Peyer's patch (tissue), 4 donors: Measurements from ENCODE around the gene PPIP5K1. TPM values are rescaled to one million over a fixed set of nuclear protein-coding genes. Genes with fewer than 3 reads are reported as not detected.

ENCODE experiments used
- DNase-seq, 3 donors: peaks; one replicate each; pipeline ENCODE4 v3.0.0-alpha.2; 2017 to 2019
- H3K27ac ChIP-seq, 4 donors: fragments of 200-600 bp; sonication (generic); one replicate each; pipeline ENCODE4 v1.5.1; 2016 to 2019
- H3K27me3 ChIP-seq, 2 donors: fragments of 200-600 bp; sonication (generic); one replicate each; pipeline ENCODE4 v1.5.1; 2019
- H3K36me3 ChIP-seq, 3 donors: fragments of 200-600 bp; sonication (generic); one replicate each; pipeline ENCODE4 v1.5.1; 2016 to 2019
- H3K4me1 ChIP-seq, 4 donors: fragments of 200-600 bp; sonication (generic); one replicate each; pipeline ENCODE4 v1.5.1; 2016 to 2019
- H3K4me3 ChIP-seq, 4 donors: fragments of 200-600 bp; sonication (generic); 1 replicate in 3 of 4; 2 replicates in 1 of 4; pipeline ENCODE4 v1.5.1; 2016 to 2019; ENCODE audit warnings: mild to moderate bottlenecking in 1 of 4
- H3K9me3 ChIP-seq, 4 donors: fragments of 200-600 bp; sonication (generic); one replicate each; pipeline ENCODE4 v1.5.1; 2016 to 2019; ENCODE audit warnings: mild to moderate bottlenecking in 1 of 4
- POLR2A ChIP-seq, 2 donors: fragments of 450-650 bp; IDR thresholded peaks; one replicate each; pipeline ENCODE4 v1.5.1; 2017; ENCODE audit warnings: antibody characterized with exemption in 2 of 2, mild to moderate bottlenecking in 2 of 2, moderate library complexity in 2 of 2
- total RNA-seq, 4 donors: library from RNA; depleted of rRNA; stranded (reverse); fragments of >200 nt; gene quantifications; one replicate each; pipeline ENCODE4 v1.1.0, GENCODE V29; 2016
- TF ChIP-seq, protein P1 (sequence below), 6 experiments: fragments of 450-650 bp in 4 of 6; fragments of 200-600 bp in 2 of 6; sonication (generic) in 1 of 6; IDR thresholded peaks; one replicate each; pipeline ENCODE4 v1.5.1; 2017 to 2019; ENCODE audit warnings: antibody characterized with exemption in 6 of 6, mild to moderate bottlenecking in 3 of 6, moderate library complexity in 1 of 6

PPIP5K1 gene
- total RNA-seq, 4 donors from 2014 or later, result 84.9 to 380 (median 260) TPM

GRCh38 chr15:43522247-43522646 is 67.8 kb downstream of the PPIP5K1 start:
- no peak for TF ChIP-seq POLR2A (IDR thresholded peaks at IDR 0.05)
- TF ChIP-seq, protein P1, sequence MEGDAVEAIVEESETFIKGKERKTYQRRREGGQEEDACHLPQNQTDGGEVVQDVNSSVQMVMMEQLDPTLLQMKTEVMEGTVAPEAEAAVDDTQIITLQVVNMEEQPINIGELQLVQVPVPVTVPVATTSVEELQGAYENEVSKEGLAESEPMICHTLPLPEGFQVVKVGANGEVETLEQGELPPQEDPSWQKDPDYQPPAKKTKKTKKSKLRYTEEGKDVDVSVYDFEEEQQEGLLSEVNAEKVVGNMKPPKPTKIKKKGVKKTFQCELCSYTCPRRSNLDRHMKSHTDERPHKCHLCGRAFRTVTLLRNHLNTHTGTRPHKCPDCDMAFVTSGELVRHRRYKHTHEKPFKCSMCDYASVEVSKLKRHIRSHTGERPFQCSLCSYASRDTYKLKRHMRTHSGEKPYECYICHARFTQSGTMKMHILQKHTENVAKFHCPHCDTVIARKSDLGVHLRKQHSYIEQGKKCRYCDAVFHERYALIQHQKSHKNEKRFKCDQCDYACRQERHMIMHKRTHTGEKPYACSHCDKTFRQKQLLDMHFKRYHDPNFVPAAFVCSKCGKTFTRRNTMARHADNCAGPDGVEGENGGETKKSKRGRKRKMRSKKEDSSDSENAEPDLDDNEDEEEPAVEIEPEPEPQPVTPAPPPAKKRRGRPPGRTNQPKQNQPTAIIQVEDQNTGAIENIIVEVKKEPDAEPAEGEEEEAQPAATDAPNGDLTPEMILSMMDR (IDR thresholded peaks at IDR 0.05), result no peak
- Histone ChIP-seq H3K27me3 (no peaks in the 10 kb centered on the region), H3K4me3 (no peak overlapping the region), H3K27ac (no peak overlapping the region), H3K9me3 (no peaks in the 10 kb centered on the region), H3K4me1 (peaks cover 0 to 14% (median 0%) of the 10 kb centered on the region in 4 donors), H3K36me3 (peaks cover 0 to 11% (median 0%) of the 10 kb centered on the region in 3 donors)
- DNase-seq, result no peak

- no peaks in the 10 kb centered on the region for H3K27me3 ChIP-seq
- no peak overlapping the region for H3K27ac ChIP-seq
- H3K4me3 ChIP-seq, result no peak overlapping the region
- no peaks in the 10 kb centered on the region for H3K9me3 ChIP-seq
- DNase-seq, result no peak
- TF ChIP-seq POLR2A (IDR thresholded peaks at IDR 0.05), result no peak
- TF ChIP-seq, protein P1 (IDR thresholded peaks at IDR 0.05), result no peak
- H3K4me1 ChIP-seq, result peaks cover 0 to 22% (median 0%) of the 10 kb centered on the region in 4 donors
- peaks cover 0 to 11% (median 0%) of the 10 kb centered on the region in 3 donors for H3K36me3 ChIP-seq
Measured at GRCh38 chr15:43521419-43521818, 68.6 kb downstream of the PPIP5K1 start.

DNA sequence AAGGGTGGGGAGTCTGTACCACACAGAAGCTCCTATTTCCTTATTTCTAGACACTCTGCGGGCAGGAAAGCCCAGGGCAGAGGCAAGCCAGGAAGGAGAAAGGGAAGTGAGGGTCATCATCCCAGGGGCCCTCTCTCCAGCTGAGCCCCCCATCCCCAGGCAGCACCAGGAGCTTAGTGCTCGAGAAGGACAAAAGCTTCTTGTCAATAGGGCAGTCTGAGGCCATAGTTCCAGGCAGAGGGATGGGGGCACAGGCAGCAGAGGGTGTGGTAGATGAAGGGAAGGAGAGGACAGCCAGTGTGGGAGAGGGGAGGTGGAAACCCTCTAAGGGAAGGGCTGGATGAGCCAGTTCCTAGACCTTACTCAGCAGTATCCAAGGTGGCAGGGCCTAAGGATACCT is 69.9 kb downstream of the PPIP5K1 start:
- Histone ChIP-seq H3K27me3 (no peaks in the 10 kb centered on the region), H3K27ac (no peak overlapping the region), H3K36me3 (peaks cover 0 to 11% (median 0%) of the 10 kb centered on the region in 3 donors), H3K4me1 (peaks cover 0 to 24% (median 0%) of the 10 kb centered on the region in 4 donors), H3K9me3 (no peaks in the 10 kb centered on the region), H3K4me3 (no peak overlapping the region)
- no peak for DNase-seq
- TF ChIP-seq, protein P1 (IDR thresholded peaks at IDR 0.05), result no peak
- TF ChIP-seq POLR2A (IDR thresholded peaks at IDR 0.05), result no peak

- Histone ChIP-seq H3K9me3 (no peaks in the 10 kb centered on the region), H3K27ac (no peak overlapping the region), H3K4me3 (no peak overlapping the region), H3K27me3 (no peaks in the 10 kb centered on the region), H3K4me1 (peaks cover 0 to 28% (median 0%) of the 10 kb centered on the region in 4 donors), H3K36me3 (peaks cover 0 to 11% (median 0%) of the 10 kb centered on the region in 3 donors)
- no peak for DNase-seq
- TF ChIP-seq POLR2A (IDR thresholded peaks at IDR 0.05), result no peak
- TF ChIP-seq, protein P1 (IDR thresholded peaks at IDR 0.05), result no peak
Measured at GRCh38 chr15:43519196-43519595, 70.8 kb downstream of the PPIP5K1 start.

GRCh38 chr15:43518197-43518761 is 71.7 kb downstream of the PPIP5K1 start:
- H3K27me3 ChIP-seq, result no peaks in the 10 kb centered on the region
- peak overlapping the region; percentile 7 to 47 (median 25) for H3K4me3 ChIP-seq
- TF ChIP-seq POLR2A (IDR thresholded peaks at IDR 0.05), result no peak
- TF ChIP-seq, protein P1 (IDR thresholded peaks at IDR 0.05), result no peak
- H3K27ac ChIP-seq, result peak overlapping the region in 3 of 4 donors; percentile 26 to 80 (median 49)
- peaks cover 0 to 11% (median 0%) of the 10 kb centered on the region in 3 donors for H3K36me3 ChIP-seq
- peaks cover 0 to 29% (median 0%) of the 10 kb centered on the region in 4 donors for H3K4me1 ChIP-seq
- no peak for DNase-seq
- H3K9me3 ChIP-seq, result no peaks in the 10 kb centered on the region
